ENCODE data around the gene KCNJ5.
A peak's percentile ranks its signal among the peaks of the same experiment; 100 is the strongest.

The KCNJ5 gene

GRCh38 chr11:128895526-128895925 is 4.4 kb downstream of the KCNJ5 start:
- TF ChIP-seq ZNF274 (IDR thresholded peaks at IDR 0.05; ENCODE audit: low read depth, low read length), result no peak
- no peak overlapping the region for H3K4me3 ChIP-seq (ENCODE audit: low read length)

GRCh38 chr11:128896356-128896755 is 5.2 kb downstream of the KCNJ5 start:
- H3K4me3 ChIP-seq (ENCODE audit: low read length), result no peak overlapping the region
- TF ChIP-seq ZNF274 (IDR thresholded peaks at IDR 0.05; ENCODE audit: low read depth, low read length), result no peak

- no peak overlapping the region for H3K4me3 ChIP-seq (ENCODE audit: low read length)
- no peak for TF ChIP-seq ZNF274 (IDR thresholded peaks at IDR 0.05; ENCODE audit: low read depth, low read length)
Observed at GRCh38 chr11:128897826-128898225, 6.7 kb downstream of the KCNJ5 start.

- H3K4me3 ChIP-seq (ENCODE audit: low read length), result no peak overlapping the region
- no peak for TF ChIP-seq ZNF274 (IDR thresholded peaks at IDR 0.05; ENCODE audit: low read depth, low read length)
Observed at GRCh38 chr11:128898580-128899344, 7.6 kb downstream of the KCNJ5 start.

GRCh38 chr11:128900468-128900867 is 9.3 kb downstream of the KCNJ5 start:
- H3K4me3 ChIP-seq (ENCODE audit: low read length), result no peak overlapping the region
- no peak for TF ChIP-seq ZNF274 (IDR thresholded peaks at IDR 0.05; ENCODE audit: low read depth, low read length)

GRCh38 chr11:128901653-128902514 is 10.7 kb downstream of the KCNJ5 start:
- H3K4me3 ChIP-seq (ENCODE audit: low read length), result no peak overlapping the region
- no peak for TF ChIP-seq ZNF274 (IDR thresholded peaks at IDR 0.05; ENCODE audit: low read depth, low read length)

GRCh38 chr11:128902515-128903066 is 11.4 kb downstream of the KCNJ5 start:
- TF ChIP-seq ZNF274 (IDR thresholded peaks at IDR 0.05; ENCODE audit: low read depth, low read length), result no peak
- H3K4me3 ChIP-seq (ENCODE audit: low read length), result no peak overlapping the region

GRCh38 chr11:128903248-128904061 is 12.3 kb downstream of the KCNJ5 start:
- H3K4me3 ChIP-seq (ENCODE audit: low read length), result no peak overlapping the region
- TF ChIP-seq ZNF274 (IDR thresholded peaks at IDR 0.05; ENCODE audit: low read depth, low read length), result no peak

- TF ChIP-seq ZNF274 (IDR thresholded peaks at IDR 0.05; ENCODE audit: low read depth, low read length), result no peak
- H3K4me3 ChIP-seq (ENCODE audit: low read length), result no peak overlapping the region
Observed at GRCh38 chr11:128904303-128904655, 13.1 kb downstream of the KCNJ5 start.

- no peak overlapping the region for H3K4me3 ChIP-seq (ENCODE audit: low read length)
- TF ChIP-seq ZNF274 (IDR thresholded peaks at IDR 0.05; ENCODE audit: low read depth, low read length), result no peak
Observed at GRCh38 chr11:128904656-128905344, 13.6 kb downstream of the KCNJ5 start.

- TF ChIP-seq ZNF274 (IDR thresholded peaks at IDR 0.05; ENCODE audit: low read depth, low read length), result no peak
- peak overlapping the region; percentile 31; the same call in 1 of the 2 replicates for H3K4me3 ChIP-seq (ENCODE audit: low read length)
Observed at GRCh38 chr11:128905345-128906184, 14.4 kb downstream of the KCNJ5 start.

- TF ChIP-seq ZNF274 (IDR thresholded peaks at IDR 0.05; ENCODE audit: low read depth, low read length), result no peak
- no peak overlapping the region for H3K4me3 ChIP-seq (ENCODE audit: low read length)
Observed at GRCh38 chr11:128906185-128907050, 15.3 kb downstream of the KCNJ5 start.

Measured in GM08714 (cell line).